ENCODE measurements around the gene MAP7D3.

The MAP7D3 gene

GRCh38 chrX:136203951-136204350 lies 47.2 kb downstream of the MAP7D3 start:
- no peak for DNase-seq

- DNase-seq, result no peak
Observed at GRCh38 chrX:136203438-136203837, 47.8 kb downstream of the MAP7D3 start.

GRCh38 chrX:136202889-136203288 lies 48.3 kb downstream of the MAP7D3 start:
- peak; percentile 80 for DNase-seq

GRCh38 chrX:136201601-136202000 lies 49.6 kb downstream of the MAP7D3 start:
- no peak for DNase-seq

- DNase-seq, result peak; percentile 56
Observed at GRCh38 chrX:136200466-136200865, 50.7 kb downstream of the MAP7D3 start.

GRCh38 chrX:136199365-136199764 lies 51.8 kb downstream of the MAP7D3 start:
- no peak for DNase-seq

GRCh38 chrX:136198678-136199243 lies 52.4 kb downstream of the MAP7D3 start:
- DNase-seq, result no peak

GRCh38 chrX:136198010-136198409 lies 53.2 kb downstream of the MAP7D3 start:
- DNase-seq, result no peak

- DNase-seq, result peak; percentile 82
Observed at GRCh38 chrX:136196691-136197155, 54.5 kb downstream of the MAP7D3 start.

- no peak for DNase-seq
Observed at GRCh38 chrX:136195247-136195646, 56.0 kb downstream of the MAP7D3 start.

GRCh38 chrX:136194536-136194935 lies 56.7 kb downstream of the MAP7D3 start:
- no peak for DNase-seq

GRCh38 chrX:136193771-136194170 lies 57.4 kb downstream of the MAP7D3 start:
- no peak for DNase-seq

GRCh38 chrX:136192839-136193414 lies 58.3 kb downstream of the MAP7D3 start:
- peak; percentile 70 for DNase-seq

- DNase-seq, result no peak
Observed at GRCh38 chrX:136192135-136192534, 59.1 kb downstream of the MAP7D3 start.

- no peak for DNase-seq
Observed at GRCh38 chrX:136191171-136191570, 60.0 kb downstream of the MAP7D3 start.

- no peak for DNase-seq
Observed at GRCh38 chrX:136190038-136190713, 61.0 kb downstream of the MAP7D3 start.

- no peak for DNase-seq
Observed at GRCh38 chrX:136189222-136189621, 62.0 kb downstream of the MAP7D3 start.

GRCh38 chrX:136186023-136186413 lies 65.2 kb downstream of the MAP7D3 start:
- no peak for DNase-seq

- DNase-seq, result peak; percentile 45
Observed at GRCh38 chrX:136185401-136186022, 65.7 kb downstream of the MAP7D3 start.

GRCh38 chrX:136183917-136184316 lies 67.3 kb downstream of the MAP7D3 start:
- peak; percentile 35 for DNase-seq

GRCh38 chrX:136183172-136183571 lies 68.0 kb downstream of the MAP7D3 start:
- no peak for DNase-seq

- DNase-seq, result no peak
Observed at GRCh38 chrX:136182414-136182813, 68.8 kb downstream of the MAP7D3 start.

GRCh38 chrX:136179133-136179532 lies 72.1 kb downstream of the MAP7D3 start:
- no peak for DNase-seq

- DNase-seq, result peak; percentile 92
Observed at GRCh38 chrX:136176399-136176825, 74.8 kb downstream of the MAP7D3 start.

All from fibroblast of skin of right quadriceps (primary cell).